ACHN (cell line): Measurements from ENCODE around the gene SPINK8.
"Not testable (repeated sequence)": the region's sequence is repeated elsewhere in the genome, so short reads cannot be mapped to it uniquely, and the experiment has no call there.

ENCODE experiments used
- DNase-seq: peaks from one replicate; pipeline ENCODE4 v3.0.0-alpha.2; 2015
- in situ Hi-C: cut with HindIII; loops from 2 replicates; pipeline ENCODE4 v1.10.0; 2017; ENCODE audit warnings: low sequenced_read_pairs, low pct_ligation_motif_present, low pct_unique_long_range_greater_than_20kb

Gene SPINK8

DNA sequence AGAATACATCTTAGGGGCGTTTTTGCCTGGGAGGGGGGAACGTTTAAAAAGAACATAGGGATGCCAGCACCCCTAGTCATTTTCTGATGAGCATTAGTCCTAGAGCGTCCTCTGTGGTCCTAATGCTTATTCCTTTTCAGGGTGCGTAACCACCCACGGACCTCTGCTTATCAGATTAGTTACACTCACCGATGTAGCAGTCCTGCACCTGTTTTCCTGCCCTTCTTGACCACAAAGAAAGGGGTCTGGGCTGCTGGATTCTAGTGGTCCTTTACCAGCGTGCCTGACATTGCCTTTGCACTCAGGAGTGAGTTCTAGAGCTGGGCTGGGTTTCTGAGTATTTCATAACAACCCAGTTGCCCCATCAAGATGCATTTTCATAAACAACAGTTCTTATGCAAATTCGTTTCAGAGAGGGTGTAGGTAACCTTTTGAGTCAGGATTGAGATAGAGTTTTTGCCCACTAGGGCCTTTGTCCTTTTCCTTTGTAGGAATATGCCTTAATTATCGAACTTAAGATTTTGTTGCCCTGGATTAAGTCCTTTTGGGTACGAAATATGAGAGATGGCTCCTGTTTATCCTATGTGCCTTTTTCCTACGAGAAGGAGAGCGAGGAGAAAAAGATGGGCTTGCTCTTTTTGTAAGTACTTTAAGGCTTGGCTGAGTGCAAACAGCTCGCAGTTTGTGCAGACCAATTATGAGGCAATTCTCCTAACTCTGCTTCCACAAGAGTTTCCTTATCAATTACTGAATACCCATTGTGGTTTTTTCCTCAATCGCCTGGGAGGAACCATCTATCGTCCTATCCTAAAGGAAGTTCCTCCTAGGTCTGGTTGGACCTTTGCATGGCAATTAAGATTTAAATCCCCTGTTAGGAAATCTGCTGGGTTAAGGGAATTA, at the start of gene SPINK8:
Gene SPINK8 (minus strand): TSS at position 316 of the 900 bp plus-strand sequence. CDS start 5,320 bp downstream, outside the sequence.
- in situ Hi-C loops: not testable (repeated sequence)

DNA sequence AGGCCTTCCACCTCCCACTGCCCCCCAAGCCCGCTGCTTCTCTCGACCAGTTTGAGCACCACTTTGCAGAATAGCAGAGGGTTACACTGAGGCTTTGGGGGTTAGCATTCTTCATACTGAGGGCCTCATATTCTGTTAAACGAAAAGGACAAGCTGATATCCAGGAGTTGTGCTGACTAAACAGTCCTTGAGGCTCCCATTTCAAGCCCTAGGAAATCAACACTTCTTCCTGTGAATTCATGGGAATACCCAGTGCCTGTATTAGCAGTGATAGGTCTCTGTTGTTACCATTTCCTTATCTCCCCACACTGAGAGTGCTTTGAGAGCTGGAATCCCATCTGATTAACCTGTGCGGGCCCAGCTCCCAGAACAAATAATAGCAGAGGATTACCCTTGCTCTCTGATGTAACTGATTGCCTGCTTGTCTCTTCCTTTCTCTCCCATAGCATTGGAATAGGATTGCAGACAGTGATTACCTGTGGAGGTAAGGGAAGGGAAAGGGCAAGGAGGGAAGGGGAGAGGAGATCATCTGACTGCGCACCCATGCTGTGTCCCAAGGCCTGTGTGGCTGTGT, 39.5 kb upstream of the SPINK8 start:
- in situ Hi-C loops: no loop called here
- DNase-seq: no peak

More for the DNA sequence above, at the start of gene SPINK8:
- not testable (repeated sequence) for DNase-seq

DNA sequence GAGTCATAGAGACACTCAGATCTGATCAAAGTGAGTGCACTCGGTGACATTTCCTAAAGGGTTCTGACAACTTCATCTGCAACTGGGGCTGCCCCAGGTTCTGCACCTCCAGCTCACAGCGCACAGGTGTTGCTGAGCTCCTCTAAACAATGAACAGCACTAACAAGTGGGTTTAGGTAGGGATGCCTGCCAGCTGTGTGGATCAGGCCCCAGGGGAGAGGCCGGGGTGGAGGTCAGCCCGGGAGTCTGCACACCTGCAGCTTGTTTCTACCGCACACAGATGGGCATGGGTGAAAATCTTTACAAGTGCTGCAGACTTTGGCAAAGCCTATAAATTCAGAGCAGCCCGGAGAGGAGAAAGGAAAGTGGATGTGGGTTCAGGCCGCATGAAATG, 38.9 kb upstream of the SPINK8 start:
- in situ Hi-C loops: no loop called here
- DNase-seq: no peak

GRCh38 chr3:48371651-48372376, 38.4 kb upstream of the SPINK8 start, which contains the start of gene FBXW12:
Gene FBXW12 (plus strand): TSS chr3:48372219. CDS start chr3:48372768, 549 bp downstream.
- in situ Hi-C loops: no loop called here
- DNase-seq: no peak

DNA sequence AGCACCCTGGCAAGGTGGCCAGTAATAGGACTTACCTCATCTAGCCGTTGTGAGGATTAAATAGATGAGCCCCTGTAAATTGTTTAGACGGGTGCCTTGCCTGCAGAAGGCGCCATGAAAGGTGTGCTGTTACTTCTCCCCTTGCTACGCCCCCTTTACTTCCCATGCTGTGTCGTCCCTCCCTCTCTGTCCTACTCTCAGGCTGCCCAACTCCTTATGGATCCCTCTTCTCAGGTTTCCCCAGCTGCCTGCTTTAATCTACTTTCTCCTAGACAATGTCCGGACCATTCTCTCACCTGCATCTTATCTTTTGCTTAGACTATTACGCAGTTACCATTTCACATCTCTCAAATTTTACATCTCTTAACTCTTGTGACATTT, 36.9 kb upstream of the SPINK8 start:
- no peak for DNase-seq
- in situ Hi-C loops: no loop called here

- in situ Hi-C loops: no loop called here
- no peak for DNase-seq
Observed at GRCh38 chr3:48369693-48370332, 36.4 kb upstream of the SPINK8 start.

DNA sequence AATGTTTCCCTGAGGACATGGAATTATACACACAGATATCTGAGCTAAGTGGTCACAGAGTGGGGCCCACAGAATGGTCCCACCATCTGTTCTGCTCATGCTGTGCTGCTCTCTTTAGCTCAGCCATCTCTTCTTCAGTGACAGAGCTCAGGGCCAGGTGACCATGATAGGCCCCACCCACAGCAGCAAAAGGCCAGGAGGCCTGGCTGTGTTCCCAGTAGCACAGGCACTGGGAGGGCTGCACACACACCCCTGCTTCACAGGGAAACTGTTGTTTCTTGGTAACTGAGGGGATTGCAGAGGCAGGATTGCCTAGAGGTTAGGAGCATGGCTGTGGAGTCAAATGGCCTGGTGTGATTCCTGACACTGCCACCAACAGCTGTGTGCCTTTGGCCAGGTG, 33.7 kb upstream of the SPINK8 start:
- in situ Hi-C loops: no loop called here
- no peak for DNase-seq

DNA sequence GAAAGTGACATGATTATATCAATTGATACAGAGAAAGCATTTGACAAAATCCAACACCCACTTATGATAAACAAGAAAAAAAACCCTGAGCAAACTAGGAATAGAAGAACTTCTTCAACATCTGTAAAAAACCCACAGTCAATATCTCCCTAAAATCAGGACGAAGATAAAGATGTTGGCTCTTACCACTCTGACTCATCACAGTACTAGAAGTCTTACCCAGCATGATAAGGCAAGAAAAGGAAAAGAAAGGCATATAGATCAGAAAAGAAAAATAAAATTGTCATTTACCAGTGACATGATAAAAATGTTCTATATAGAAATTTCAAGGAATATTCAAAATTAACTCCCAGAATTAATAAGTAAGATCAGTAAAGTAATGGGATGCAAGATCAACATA, 31.4 kb upstream of the SPINK8 start:
- in situ Hi-C loops: no loop called here
- DNase-seq: no peak

GRCh38 chr3:48361928-48362327, 28.5 kb upstream of the SPINK8 start:
- in situ Hi-C loops: no loop called here

DNA sequence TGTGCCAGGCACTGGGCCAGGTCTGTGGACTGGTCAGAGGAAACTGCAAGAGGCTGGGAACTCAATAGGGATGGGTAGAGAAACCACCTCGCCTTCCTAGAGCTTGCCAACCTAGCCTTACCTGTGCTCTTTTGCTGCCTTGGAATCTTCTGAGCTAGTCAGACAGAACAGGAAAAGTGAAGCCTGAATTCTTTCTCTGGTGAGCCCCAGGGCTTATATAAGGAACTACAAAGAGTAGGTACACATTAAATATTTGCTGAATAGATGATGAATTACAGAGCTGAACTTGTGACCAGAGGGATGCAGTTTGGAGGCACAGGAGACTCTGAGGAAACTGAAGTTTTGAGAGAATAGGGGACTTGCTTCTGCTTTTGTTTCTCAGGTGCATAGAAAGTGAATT, 23.0 kb upstream of the SPINK8 start:
- DNase-seq: no peak
- in situ Hi-C loops: no loop called here

More at GRCh38 chr3:48361928-48362327, 28.5 kb upstream of the SPINK8 start:
- no peak for DNase-seq

DNA sequence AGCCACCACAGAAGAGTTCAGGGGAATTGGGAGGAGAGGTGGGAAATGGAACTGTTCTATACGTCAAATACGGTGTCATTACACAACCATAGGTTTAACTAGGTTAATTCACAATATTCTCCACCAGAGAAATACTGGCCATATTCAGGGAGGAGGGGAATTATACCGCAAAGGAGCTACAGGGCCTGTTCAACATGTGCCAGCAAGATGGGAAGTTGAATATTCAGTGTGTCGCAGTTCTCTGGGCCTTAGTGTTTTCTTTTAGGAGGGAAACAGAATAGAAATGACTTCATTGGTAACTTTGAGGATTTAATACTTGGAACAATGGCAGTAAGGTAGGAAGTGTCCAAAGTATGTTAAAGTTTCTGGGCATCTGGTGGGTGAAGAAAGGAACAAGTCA, 20.5 kb upstream of the SPINK8 start:
- in situ Hi-C loops: no loop called here
- no peak for DNase-seq

GRCh38 chr3:48352546-48352945, 19.1 kb upstream of the SPINK8 start:
- in situ Hi-C loops: no loop called here
- no peak for DNase-seq

GRCh38 chr3:48347500-48347899, 14.0 kb upstream of the SPINK8 start:
- in situ Hi-C loops: no loop called here
- DNase-seq: no peak

- DNase-seq: no peak
- in situ Hi-C loops: no loop called here
Observed at GRCh38 chr3:48345946-48346572, 12.6 kb upstream of the SPINK8 start.

GRCh38 chr3:48344867-48345507, 11.5 kb upstream of the SPINK8 start:
- in situ Hi-C loops: no loop called here
- no peak for DNase-seq

DNA sequence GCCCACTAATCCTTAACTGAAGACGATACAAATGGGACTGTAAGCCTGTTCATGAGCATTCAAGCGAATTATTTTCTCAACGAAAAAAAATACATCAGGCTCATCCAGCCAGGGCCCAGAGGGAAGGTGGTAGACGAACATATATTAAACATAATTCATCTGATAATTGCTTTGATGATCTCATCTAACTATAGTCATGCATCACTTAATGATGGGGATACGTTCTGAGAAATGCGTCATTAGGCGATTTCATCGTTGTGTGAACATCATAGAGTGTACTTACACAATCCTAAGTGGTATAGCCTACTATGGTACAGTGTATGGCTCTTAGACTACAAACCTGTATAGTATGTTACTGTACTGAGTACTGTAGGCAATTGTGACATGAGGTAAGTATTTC, 10.0 kb upstream of the SPINK8 start:
- no peak for DNase-seq
- in situ Hi-C loops: no loop called here

DNA sequence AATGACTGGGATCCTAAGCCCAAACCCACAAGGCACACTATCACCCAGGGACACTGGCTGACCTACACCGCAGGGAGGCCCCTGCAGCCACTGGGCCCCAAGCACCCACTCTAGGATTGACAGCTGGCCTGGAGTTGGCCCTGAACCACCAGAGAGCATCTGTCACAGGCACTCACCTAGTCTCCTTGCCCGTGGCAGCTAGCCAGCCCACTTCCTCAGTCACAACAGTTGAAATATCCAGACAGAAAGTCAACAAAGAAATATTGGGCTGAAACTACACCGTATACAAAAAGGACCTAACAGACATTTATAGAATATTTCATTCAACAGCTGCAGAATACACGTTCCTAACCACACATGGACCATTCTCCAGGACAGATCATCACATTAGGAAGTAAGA, 5.2 kb upstream of the SPINK8 start:
- no peak for DNase-seq

DNA sequence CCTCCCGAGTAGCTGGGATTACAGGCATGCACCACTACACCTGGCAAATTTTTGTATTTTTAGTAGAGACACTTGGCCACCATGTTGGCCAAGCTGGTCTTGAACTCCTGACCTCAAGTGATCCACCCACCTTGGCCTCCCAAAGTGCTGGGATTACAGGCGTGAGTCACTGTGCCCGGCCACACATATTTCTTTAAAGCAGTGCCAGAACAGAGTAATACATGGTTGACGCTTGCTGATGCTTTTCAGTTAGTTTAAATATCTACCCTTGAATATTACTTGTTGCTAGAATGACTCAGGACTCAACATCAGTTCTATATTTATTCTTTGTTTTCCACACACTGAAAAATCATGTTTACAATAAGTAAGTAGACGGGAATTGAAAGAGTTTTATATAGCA, 4.1 kb upstream of the SPINK8 start:
- DNase-seq, in situ Hi-C loops: not testable (repeated sequence)

More for the DNA sequence above, 5.2 kb upstream of the SPINK8 start:
- in situ Hi-C loops: no loop called here
